HL-60 (cell line): Measurements from ENCODE around the gene CACNA2D1.

Experiments used
- DNase-seq, 2 experiments: peaks; one replicate each; pipeline ENCODE4 v3.0.0-alpha.2; 2010 to 2020; ENCODE audit warnings: low read depth in 1 of 2, low spot score in 1 of 2
- H3K27ac ChIP-seq: fragments of 250-450 bp; sonication (Bioruptor Pico); replicated peaks from 2 replicates; pipeline ENCODE4 v1.5.1; 2020; ENCODE audit warnings: mild to moderate bottlenecking, moderate library complexity
- H3K27me3 ChIP-seq: fragments of 250-450 bp; sonication (Bioruptor Pico); 2 replicates; pipeline ENCODE4 v1.5.1; 2021; ENCODE audit warnings: mild to moderate bottlenecking, moderate library complexity; ENCODE audit not compliant: insufficient read depth, poor library complexity, severe bottlenecking
- H3K4me3 ChIP-seq: replicated peaks from 2 replicates; pipeline ENCODE4 v1.5.1; 2011; ENCODE audit warnings: mild to moderate bottlenecking, control low read depth, low read length; ENCODE audit not compliant: insufficient read depth
- GABPA ChIP-seq: IDR thresholded peaks from 2 replicates; pipeline ENCODE4 v1.6.1; 2012; ENCODE audit warnings: low read depth
- POLR2AphosphoS5 ChIP-seq: IDR thresholded peaks from 2 replicates; pipeline ENCODE4 v1.6.1; 2012; ENCODE audit warnings: low read depth
- SPI1 ChIP-seq: IDR thresholded peaks from 2 replicates; pipeline ENCODE4 v1.6.1; 2012; ENCODE audit warnings: low read depth, mild to moderate bottlenecking, borderline replicate concordance
- TF ChIP-seq, protein P1 (sequence below): IDR thresholded peaks from 2 replicates; pipeline ENCODE4 v1.6.1; 2012; ENCODE audit warnings: low read depth; ENCODE audit not compliant: insufficient replicate concordance
- TF ChIP-seq, protein P2 (sequence below): IDR thresholded peaks from one replicate; pipeline ENCODE4 v1.5.1; 2011; ENCODE audit warnings: low read length, control low read depth, inconsistent platforms; ENCODE audit not compliant: insufficient read depth

Gene CACNA2D1

DNA sequence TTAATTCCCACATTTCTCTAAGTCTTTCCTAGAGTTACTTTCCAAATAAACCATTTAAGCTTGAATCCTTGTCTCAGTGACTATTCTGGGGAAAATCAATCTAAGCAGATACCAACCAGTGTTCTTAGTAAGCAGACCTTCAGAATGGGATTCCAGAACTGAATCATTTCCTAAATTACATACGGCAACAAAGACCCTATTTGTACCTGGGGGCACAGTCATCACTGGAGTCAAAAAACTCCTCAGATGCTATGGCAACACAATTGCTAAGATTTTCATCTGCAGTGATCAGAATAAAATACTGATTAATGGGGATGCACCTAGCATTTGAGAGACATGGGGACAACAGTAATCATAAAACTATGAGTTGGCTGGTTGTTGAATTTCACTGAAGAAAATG lies 389.0 kb downstream of the CACNA2D1 start:
- no peaks in the 10 kb centered on the region for H3K27me3 ChIP-seq
- H3K27ac ChIP-seq, result no peak overlapping the region
- TF ChIP-seq POLR2AphosphoS5, result no peak
- TF ChIP-seq, protein P1, sequence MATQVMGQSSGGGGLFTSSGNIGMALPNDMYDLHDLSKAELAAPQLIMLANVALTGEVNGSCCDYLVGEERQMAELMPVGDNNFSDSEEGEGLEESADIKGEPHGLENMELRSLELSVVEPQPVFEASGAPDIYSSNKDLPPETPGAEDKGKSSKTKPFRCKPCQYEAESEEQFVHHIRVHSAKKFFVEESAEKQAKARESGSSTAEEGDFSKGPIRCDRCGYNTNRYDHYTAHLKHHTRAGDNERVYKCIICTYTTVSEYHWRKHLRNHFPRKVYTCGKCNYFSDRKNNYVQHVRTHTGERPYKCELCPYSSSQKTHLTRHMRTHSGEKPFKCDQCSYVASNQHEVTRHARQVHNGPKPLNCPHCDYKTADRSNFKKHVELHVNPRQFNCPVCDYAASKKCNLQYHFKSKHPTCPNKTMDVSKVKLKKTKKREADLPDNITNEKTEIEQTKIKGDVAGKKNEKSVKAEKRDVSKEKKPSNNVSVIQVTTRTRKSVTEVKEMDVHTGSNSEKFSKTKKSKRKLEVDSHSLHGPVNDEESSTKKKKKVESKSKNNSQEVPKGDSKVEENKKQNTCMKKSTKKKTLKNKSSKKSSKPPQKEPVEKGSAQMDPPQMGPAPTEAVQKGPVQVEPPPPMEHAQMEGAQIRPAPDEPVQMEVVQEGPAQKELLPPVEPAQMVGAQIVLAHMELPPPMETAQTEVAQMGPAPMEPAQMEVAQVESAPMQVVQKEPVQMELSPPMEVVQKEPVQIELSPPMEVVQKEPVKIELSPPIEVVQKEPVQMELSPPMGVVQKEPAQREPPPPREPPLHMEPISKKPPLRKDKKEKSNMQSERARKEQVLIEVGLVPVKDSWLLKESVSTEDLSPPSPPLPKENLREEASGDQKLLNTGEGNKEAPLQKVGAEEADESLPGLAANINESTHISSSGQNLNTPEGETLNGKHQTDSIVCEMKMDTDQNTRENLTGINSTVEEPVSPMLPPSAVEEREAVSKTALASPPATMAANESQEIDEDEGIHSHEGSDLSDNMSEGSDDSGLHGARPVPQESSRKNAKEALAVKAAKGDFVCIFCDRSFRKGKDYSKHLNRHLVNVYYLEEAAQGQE, result no peak
- TF ChIP-seq SPI1, result no peak
- TF ChIP-seq GABPA, result no peak
- TF ChIP-seq, protein P2, sequence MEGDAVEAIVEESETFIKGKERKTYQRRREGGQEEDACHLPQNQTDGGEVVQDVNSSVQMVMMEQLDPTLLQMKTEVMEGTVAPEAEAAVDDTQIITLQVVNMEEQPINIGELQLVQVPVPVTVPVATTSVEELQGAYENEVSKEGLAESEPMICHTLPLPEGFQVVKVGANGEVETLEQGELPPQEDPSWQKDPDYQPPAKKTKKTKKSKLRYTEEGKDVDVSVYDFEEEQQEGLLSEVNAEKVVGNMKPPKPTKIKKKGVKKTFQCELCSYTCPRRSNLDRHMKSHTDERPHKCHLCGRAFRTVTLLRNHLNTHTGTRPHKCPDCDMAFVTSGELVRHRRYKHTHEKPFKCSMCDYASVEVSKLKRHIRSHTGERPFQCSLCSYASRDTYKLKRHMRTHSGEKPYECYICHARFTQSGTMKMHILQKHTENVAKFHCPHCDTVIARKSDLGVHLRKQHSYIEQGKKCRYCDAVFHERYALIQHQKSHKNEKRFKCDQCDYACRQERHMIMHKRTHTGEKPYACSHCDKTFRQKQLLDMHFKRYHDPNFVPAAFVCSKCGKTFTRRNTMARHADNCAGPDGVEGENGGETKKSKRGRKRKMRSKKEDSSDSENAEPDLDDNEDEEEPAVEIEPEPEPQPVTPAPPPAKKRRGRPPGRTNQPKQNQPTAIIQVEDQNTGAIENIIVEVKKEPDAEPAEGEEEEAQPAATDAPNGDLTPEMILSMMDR, result no peak
- no peak for DNase-seq
- no peak overlapping the region for H3K4me3 ChIP-seq

DNA sequence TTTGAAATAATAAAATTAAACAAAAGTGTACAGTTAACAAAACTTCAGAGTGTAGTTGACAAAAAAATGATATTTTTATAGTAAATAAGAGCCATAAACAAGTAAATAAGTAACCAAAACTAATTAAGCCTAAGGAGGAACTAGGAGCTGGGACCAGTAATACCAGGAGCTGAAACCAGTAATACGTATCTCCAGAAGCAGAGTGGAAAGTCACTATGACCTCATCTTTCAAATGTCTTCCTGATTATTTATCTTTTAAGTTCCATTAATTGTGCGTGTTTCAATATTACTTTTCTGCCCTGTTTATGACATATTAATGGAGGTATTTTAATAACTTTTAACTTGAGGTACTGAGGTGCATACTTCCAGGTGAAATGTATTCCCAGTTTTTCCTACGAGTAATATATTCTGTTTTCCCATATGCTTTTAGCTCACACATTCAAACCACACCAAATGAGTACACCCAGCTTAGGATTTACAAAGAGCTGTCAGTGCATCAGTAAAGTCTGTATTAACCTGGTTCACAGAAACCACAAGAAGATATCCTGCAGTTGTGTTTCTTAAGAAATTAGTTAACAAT lies 390.0 kb downstream of the CACNA2D1 start:
- DNase-seq, result no peak
- TF ChIP-seq, protein P1, result no peak
- TF ChIP-seq POLR2AphosphoS5, result no peak
- TF ChIP-seq GABPA, result no peak
- no peak for TF ChIP-seq SPI1
- TF ChIP-seq, protein P2, result no peak
- no peak overlapping the region for H3K4me3 ChIP-seq
- no peak overlapping the region for H3K27ac ChIP-seq
- H3K27me3 ChIP-seq, result no peaks in the 10 kb centered on the region

DNA sequence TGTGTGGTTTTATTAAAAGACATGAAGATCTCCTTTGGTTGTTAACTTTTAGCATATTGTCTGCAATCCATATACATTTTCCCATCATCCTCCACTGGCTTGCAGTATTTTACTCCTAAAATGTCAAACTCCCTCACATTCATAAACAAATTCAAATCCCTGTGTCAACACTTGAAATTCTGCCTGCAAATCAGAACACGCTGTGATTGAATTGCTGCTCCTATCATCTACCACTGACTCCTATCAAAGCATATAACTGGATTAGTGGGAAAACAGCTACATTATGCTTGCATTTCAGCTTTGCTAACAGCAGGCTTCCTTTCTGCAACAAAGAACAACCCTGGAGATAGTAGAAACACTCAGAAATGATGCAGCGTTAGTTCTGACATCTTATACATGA lies 392.0 kb downstream of the CACNA2D1 start:
- Histone ChIP-seq H3K4me3 (no peak overlapping the region), H3K27me3 (no peaks in the 10 kb centered on the region), H3K27ac (no peak overlapping the region)
- TF ChIP-seq GABPA (no peak), POLR2AphosphoS5 (no peak), SPI1 (no peak)
- TF ChIP-seq, protein P2, result no peak
- TF ChIP-seq, protein P1, result no peak
- DNase-seq, result no peak
